GM19043 (cell line): ENCODE data around the gene TRAF3IP1.
A peak's percentile ranks its signal among the peaks of the same experiment; 100 is the strongest.

Experiments
- ATAC-seq: cut with Tn5 transposase; IDR thresholded peaks from one replicate; pipeline ENCODE4 v1.9.1; 2021; ENCODE audit warnings: low read depth; ENCODE audit not compliant: unreplicated experiment

Gene TRAF3IP1

DNA sequence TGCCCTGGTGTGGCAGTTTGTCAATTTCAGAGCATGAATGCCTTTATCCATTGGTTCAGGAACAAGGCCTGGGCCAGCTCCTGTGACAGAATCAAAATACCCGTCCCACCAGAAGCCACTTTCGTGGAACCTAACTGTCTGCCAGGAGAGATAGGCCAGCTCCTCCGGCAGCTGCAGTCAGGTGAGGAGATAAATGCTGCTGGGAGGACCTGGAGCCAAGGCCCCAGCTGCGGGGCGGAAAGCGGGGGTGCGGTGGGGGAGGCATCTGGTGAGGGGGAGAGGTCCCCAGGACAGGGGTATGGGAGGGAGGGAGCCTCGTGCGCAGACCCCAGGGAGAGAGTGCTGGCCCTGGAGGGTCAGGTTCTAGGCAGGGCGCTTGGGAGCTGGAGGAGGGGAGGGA lies 102.0 kb downstream of the TRAF3IP1 start:
- no peak for ATAC-seq

DNA sequence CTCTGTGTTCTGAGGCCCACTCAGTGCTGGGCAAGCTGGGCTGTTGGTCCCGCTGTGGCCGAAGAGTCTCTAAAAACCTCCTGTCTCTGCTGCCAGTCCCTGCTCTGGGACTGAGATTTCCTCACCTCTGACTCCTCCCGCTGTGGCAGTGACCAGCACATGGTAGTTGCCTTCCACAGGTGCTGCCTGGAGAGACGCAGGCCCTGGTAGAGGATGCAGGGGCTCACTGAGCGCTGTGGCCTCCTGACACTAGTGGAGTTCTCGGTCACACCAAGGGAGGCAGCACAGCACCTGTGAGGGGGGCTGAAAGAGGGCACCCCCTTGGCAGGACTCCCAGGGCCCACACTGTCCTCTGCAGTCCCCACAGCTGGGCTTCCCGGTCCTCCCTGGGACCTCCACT lies 102.6 kb downstream of the TRAF3IP1 start:
- ATAC-seq: no peak

DNA sequence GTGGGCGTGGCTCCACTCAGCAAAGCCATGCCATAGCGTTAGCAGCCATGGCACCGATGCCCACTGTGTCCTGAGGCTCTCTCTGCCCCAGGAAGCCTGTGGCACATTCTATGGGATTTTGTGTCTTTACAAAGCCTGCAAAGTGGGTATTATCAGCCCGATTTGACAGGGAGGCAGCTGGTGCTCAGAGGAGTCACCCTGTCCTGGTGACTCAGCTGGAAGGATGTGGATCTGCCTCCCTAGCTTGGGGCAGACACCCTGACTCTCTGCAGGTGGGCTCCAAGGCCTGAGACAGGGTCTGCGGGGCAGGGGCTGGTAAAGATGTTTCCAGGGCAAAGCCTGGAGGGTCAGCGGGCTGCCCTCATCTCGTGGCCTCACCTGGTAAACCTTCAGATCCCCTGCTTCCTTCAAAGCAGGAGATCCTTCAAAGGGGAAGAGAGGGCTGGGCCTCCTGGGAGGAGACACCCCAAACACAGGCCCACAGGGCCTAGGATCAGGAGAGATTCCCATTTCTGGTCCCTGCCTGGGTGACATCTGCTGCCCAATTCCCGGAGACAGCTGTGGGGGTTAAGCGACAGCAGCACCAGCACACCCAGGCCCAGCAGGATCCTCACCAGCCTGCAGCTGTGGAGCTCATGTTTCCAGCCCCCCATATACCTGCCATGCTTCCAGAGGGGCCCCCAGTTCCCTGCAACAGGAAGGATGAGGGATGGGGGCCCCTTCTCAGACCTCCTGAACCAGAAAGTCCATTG lies 103.4 kb downstream of the TRAF3IP1 start:
- ATAC-seq: no peak

DNA sequence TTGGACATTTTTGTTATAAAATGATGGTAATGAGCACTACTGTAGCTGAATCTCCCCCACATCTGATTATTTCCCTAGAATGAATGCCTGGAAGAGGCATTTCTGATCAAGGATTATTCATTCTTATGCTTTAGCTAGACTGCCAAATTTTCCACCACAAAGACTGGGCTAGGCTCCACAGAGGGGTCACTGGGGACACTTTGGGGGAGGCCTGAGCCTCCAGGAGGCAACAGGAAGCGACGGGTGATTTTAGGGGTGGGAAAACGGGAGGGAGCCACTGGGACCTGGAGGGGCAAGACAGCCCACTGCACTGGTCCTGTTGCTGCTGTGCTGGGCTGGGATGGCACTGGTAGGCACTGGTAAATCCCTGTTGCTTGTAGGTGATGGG lies 104.0 kb downstream of the TRAF3IP1 start:
- no peak for ATAC-seq

DNA sequence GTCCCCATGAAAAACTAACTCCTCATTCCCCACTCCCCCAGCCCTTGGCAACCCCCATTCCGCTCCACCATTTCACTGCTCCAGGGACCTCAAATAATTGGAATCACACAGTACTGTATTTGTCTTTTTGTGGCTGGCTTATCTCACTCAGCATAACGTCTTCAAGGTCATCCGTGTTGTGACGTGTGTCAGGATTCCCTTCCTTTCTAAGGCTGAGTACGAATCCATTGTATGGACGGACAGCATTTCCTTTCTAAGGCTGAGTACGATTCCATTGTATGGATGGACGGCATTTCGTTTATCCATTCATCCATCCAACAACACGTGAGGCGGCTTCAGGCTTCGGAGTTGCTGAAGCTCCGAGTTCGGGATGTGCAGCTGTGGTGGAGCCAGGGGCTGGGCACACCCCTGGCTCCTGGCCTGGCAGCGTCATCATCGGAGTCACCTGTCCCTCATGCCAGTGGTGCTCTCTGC lies 105.2 kb downstream of the TRAF3IP1 start:
- ATAC-seq: no peak

DNA sequence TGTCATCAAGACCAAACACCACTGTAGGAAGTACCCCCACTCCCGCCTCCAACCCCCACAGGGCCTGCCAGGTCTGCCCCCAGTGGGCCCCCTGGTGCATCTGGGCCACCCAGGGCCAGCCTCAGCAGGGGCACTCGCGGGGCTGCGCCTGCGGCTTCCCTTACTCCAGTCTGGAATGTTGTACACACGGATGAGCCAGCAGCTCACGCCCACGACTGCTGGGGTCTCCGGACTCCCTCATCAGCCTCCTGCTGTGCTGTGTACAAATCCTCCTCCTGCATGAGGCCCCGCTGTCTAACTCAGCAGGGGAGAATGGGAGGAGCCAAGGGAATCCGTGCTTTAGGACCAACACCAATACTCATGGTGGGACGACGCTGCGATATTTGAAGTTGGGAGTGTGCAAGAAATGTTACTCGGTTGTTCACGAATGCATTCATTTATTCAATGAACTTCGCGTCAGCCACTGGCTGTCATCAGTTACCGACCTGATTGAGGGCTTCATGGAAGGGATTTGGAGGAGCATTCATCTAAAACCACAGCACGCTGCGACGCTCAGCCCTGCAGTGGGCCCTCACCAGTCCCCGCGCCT lies 105.8 kb downstream of the TRAF3IP1 start:
- peak; percentile 20 for ATAC-seq

DNA sequence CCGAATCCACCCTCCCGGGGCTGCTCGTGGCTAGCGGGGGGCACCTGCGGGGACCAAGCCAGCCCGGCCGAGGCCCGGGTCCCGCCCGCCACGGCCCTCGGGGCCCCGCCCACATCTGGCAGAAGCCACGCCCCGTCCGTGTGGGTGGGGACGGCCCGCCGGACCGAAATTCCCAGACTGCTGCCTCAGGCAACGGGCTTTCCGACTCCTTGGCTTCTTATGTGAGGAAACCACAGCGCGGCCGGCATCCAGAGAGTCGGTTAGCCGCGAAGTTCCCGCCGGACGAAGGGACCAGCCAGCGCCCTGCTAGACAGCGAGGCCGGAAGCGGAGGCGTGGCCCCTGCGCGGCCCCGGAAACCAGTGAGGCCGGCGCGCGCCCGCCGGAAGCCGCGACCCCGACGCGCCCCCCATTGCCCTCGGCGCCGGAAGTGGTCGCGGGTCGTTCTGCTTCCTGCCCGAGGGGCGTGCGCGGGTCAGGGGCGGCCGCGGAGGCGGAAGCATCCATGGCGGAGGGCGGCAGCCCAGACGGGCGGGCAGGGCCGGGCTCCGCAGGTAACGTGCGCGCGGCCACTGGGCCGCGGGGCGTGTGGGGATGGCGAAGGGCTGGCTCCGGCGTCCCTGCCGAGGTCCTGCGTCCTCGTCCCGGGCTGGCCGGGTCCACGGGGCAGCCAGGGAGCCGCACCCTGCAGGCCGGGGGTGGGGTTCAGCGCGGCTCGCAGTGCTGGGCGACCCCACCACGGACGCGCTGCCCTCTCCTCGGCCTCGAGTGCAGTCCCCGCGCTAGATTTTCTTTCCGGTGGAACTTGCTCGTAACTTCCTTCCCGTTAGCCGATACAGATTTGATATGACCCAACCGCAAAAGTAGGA lies 106.5 kb downstream of the TRAF3IP1 start, which contains the start of gene ASB1:
TSS of gene ASB1 (plus strand) at position 360 of the 867 bp plus-strand sequence. CDS start at position 504, 144 bp downstream.
- peak; percentile 81 for ATAC-seq

DNA sequence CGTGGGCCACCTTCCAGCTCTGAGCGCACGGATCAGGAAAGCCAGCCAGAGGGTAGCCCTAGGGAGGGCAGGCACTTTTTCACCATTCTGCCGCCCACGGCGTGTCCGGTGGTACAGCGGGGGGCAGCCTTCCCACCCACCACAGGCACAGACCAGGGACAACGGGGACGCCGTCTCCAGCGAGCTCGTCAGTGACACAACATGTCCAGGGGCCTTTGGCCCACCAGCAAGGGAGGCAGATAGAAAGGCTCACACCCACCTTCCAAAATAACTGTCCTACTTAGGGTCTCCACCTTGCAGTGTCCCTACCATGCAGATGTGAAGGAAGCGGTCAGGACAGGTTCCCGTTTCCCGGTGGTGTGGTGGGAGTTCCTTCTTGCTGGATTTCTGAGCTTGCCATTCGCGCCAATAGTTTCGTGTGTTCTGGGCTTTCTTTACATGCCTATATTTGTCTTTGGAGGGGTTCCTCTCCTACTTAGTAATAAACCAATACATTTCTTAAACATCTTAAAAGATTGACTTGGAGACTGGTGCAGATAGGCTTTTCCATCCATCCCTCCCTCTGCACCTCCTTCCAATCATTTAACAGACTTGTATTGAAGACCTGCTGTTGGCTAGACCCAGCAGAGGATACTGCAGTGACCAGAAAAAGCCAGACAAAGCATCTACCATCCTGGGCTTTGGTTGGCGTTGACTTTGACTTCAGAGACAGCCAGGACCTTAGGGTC lies 107.3 kb downstream of the TRAF3IP1 start:
- peak; percentile 6 for ATAC-seq

DNA sequence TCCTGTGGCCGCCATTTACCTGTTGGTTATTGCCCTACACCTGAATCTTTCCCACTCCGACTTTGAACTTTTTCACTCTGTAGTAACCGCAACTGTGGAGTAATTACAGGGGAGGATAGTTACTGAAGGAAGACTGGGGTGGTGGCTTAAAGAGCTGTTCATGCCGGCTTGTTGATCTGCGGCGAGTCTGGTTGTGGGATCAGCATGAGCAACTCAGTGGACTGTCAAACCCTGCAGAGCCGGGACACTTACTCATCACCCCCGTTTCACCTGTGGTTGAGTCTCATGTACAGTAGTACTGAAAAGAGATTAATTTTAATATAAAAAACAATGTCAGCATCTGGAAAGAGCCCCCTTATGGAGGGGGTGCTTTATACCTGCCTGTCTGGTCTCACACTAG lies 108.5 kb downstream of the TRAF3IP1 start:
- no peak for ATAC-seq

DNA sequence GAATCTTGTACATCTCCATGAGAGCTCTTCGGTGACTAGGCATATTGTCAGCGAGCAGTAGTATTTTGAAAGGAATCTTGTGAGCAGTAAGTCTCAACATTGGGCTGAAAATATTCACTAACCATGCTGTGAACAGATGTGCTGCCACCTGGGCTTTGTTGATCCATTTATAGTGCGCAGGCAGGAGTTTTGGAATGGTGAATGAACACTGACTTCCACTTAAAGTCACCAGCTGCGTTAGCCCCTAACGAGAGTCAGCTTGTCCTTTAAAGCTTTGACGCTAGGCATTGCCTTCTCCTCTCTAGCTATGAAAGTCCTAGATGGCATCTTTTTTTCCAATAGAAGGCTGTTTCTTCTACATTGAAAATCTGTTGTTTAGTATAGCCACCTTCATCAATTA lies 110.5 kb downstream of the TRAF3IP1 start:
- no peak for ATAC-seq

DNA sequence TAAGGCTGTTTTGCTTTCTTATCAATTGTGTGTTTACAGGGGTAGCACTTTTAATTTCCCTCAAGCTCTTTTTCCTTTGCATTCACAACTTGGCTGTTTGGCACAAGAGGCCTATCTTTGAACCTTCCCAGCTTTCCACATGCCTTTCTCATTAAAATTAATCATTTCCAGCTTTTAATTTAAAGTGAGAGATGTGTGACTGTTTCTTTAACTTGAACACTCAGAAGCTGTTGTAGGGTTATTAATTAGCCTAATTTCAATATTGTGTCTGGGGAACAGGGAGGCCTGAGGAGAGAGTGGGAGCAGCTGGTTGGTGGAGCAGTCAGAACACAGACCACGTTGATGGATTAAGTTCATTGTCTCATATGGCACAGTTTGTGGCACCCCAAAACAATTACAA lies 111.1 kb downstream of the TRAF3IP1 start:
- no peak for ATAC-seq

DNA sequence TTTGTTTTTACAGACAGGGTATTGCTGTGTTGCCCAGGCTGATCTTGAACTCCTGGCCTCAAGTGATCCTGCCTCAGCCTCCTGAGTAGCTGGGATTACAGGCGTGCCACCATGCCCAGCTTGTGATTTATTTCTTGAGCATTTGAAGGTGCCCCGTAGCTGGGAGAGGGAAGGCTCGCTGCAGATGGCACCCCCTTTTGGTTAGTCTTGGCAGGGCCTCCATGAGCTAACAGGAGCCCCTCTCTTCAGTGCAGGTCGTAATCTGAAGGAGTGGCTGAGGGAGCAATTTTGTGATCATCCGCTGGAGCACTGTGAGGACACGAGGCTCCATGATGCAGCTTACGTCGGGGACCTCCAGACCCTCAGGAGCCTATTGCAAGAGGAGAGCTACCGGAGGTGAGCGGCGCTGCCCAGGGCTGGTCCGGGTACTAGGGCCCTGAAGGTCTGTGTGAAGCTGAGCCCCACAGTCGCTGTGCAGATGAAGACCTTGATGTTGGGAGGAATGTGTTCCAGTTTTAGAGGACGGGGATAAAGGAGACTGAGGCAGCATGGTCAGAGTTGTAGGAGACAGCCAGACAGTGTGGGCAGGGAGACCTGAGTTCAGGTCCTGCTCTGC lies 113.1 kb downstream of the TRAF3IP1 start:
- no peak for ATAC-seq

DNA sequence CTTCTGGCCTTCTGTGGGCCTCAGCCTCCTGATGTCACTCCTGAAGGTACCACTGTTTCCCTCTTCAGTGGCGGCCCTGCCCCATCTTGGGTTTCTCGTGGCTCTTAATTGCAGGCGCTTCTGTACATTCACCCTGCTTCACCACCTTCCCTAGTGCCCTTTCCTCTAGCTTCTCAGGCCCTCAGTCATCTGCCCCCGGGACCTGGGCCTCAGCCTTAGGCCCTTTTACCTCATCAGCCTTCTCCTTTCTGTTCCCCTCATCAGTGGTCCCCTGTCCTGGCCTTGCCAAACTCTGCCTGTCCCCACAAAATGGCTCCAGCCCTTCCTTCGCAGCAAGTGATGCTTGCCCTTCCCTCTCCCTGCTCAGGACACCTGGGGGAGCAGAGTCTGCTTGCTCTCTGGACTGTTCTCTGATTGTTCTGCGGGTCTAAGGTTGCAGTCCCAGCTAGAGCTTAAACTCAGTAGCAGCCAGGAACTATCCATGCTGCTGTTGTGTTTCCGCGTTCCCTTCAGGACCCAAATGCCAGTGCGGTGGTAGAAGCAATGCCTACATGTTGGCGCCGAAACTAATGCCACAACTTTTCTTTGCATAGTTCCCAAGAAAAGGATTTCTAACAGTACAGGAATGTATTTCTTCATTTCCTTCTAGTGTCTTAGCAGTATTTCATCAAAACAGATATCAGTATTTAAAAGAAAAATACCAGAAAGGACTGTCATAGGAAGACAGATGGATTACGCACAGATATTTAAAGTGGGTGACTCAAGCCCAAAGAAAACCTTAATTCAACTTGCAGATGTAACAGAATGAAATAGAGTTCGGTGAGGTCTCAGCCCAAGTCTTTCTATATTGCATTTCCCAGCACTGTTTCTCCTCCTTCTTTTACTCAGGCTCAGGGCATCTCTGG lies 113.9 kb downstream of the TRAF3IP1 start:
- ATAC-seq: no peak

DNA sequence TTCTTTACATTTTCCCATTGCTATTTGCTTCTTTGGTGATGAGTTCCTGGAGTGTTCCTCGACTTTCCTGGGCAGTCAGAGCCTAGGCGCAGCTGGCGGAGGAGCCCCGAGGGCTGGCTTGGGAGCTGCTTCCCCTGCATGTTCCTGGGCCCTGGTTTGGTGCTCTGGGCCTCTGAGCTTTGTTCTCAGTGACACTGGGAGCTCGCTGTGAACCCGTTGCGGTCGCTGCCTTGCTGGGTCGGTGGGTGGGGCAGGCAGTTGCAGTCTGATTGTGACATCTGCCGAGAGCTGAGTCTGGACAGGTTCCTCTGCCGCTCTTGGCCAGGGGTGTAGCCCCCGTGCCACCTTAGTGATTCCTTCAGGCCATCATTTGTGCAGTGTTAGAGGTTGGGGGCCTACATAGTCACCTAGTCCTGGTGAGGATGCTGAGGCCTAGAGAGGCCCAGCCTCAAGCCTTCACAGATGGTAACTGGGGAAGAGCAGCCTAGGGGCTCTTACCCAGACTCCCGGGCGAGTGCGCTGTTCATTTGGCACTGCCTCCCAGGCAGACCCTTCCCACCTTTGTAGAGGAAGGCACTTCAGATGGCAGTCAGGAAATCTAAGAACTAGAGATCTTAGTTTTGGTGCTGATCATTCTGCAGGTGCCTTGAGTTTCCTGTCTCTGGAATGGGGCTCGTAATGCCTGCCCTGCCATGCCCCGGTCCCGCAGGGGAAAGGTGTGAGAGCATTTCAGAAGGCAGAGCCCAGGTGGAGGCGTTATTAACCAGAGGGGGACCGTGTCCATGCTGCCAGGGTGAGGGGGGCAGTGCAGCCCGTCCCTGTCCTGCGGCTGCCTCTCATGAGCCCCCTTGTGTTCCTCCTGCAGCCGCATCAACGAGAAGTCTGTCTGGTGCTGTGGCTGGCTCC lies 114.8 kb downstream of the TRAF3IP1 start:
- ATAC-seq: no peak

DNA sequence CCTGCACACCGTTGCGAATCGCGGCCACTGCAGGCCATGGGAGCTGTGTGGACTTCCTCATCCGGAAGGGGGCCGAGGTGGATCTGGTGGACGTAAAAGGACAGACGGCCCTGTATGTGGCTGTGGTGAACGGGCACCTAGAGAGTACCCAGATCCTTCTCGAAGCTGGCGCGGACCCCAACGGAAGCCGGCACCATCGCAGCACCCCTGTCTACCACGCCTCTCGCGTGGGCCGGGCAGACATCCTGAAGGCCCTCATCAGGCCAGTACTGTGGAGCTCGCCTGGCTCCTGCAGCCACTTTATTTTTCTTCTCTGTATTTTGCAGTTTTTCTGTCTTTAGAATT lies 115.4 kb downstream of the TRAF3IP1 start:
- no peak for ATAC-seq

DNA sequence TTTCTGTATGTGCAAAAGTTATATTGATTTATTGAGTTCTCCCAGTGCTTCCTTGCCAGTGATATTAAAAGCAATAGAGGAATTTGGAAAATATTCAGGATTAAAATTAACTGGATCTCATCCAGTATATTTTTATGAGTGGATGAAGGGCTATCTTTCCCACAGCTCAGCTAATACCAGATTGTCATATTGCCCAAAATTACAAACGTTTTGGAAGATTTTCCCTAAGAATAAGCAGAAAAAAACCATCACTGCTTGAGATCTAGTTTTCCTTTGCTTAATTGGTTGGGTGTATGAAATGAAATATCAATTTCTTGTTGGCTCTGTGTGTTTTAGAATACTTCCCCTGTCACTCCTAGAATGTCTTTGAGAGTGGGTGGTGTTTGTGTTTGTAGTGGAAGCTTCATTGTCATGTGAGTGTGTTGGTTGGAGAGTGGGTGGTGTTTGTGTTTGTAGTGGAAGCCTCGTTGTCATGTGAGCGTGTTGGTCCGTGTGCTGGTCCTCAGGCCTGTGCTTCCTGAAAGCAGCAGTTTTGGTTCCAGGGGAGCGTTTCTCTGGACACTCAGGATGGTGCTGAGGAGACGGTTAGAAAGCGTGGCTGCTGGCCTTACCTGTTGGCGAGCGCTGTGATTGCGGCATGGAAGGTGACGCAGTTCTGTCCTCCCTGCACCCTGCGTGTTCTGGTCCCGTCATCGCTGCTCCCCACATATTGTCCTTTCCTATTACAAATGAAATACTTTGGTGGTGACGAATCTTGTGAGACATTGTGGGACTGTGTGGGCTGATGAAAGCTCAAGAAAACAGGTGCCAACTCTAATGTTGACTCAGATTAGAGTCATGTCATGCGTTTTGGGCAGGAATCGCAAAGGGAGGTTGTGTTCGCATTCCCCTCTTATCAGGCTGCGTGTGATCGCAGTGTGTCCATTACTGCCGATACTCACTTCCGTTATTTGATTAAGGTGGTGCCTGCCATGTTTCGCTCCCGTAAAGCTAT lies 118.8 kb downstream of the TRAF3IP1 start:
- ATAC-seq: no peak

DNA sequence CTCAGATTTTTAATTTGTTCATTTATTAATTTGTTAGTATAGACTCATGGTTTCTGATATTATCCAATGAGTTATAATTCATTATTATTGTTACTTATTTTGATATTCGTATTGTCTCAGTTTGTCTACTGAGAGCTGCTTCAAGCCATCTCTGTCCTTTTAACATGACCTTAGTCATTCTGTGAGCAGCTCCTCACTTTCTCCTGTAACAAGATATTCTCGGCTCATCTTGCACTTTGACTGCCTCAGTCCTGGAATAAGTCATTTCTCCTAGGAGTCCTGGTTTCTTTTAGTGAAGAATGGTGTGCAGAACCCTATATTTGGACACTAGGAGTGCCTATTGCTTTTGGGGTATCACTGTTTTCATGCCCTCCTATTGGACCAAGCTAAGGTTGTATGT lies 119.6 kb downstream of the TRAF3IP1 start:
- ATAC-seq: no peak
